HG03066 (cell line): ENCODE results near the gene DSN1.

Source experiments
- ATAC-seq: cut with Tn5 transposase; IDR thresholded peaks from one replicate; pipeline ENCODE4 v1.9.1; 2021; ENCODE audit warnings: low read depth; ENCODE audit not compliant: unreplicated experiment

Gene DSN1

GRCh38 chr20:36703530-36703929 is 70.0 kb downstream of the DSN1 start:
- ATAC-seq: no peak
